GM18502 (cell line): ENCODE measurements around the gene ATXN1.
A peak's percentile ranks its signal among the peaks of the same experiment; 100 is the strongest.

Source experiments
- ATAC-seq: cut with Tn5 transposase; IDR thresholded peaks from one replicate; pipeline ENCODE4 v1.9.1; 2021; ENCODE audit warnings: mild to moderate bottlenecking; ENCODE audit not compliant: unreplicated experiment, poor library complexity

Gene ATXN1

GRCh38 chr6:16521528-16521927, 239.7 kb downstream of the ATXN1 start:
- no peak for ATAC-seq

GRCh38 chr6:16519265-16520242, 241.7 kb downstream of the ATXN1 start:
- no peak for ATAC-seq

DNA sequence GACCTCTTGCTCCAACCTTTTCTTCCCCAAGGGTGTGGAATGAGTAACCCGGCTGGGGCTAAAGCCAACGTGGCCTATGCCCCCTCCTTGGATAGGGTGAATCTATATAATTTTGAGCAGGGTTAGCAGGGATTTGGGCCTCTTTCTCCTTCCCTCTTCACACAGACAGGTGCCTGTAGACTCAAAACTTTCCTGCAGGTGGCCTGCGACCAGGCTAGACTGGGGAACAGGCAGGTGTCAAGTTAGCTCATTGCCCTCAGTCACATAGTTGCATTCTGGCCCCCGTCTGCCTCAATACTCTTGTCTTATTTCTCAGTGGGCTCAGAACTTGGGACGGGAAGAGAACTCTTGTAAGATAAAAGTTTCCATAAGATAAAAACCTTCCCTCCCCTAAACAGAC, 243.0 kb downstream of the ATXN1 start:
- no peak for ATAC-seq

- ATAC-seq, result no peak
These were observed 247.0 kb downstream of the ATXN1 start for GRCh38 chr6:16514249-16514648.

- peak; percentile 26 for ATAC-seq
These were observed 248.5 kb downstream of the ATXN1 start for GRCh38 chr6:16512544-16513290.

- ATAC-seq, result peak; percentile 65
These were observed 249.4 kb downstream of the ATXN1 start for GRCh38 chr6:16511723-16512489.

DNA sequence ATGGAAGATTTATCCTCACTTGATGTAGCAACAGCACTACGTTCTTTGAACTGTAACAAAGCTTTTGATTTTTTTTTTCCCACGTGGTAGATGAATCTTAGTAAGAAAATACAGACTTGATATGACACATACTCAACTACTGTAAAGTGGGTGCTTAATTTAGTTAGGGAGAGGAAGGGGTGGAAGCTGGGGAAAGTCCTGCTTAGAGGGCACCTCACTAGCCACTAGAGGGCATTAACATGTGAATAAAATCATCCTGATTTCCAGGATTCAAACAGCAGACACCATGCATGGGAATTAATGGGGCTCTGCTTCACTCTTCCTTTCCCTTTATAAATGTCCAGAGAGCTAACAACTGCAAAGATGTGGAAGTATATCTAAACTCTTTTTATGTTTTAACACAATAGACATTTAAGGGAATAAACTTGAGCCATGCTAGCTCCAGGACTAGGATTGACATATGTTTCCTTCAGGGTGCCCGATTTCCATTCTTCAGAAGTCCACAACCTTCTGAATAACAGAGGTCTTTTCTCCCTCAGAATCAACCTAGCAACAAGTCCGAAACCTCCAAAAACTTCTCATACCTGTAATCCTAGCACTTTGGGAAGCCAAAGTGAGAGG, 250.1 kb downstream of the ATXN1 start:
- ATAC-seq, result no peak

GRCh38 chr6:16510245-16510644, 251.0 kb downstream of the ATXN1 start:
- ATAC-seq, result no peak

DNA sequence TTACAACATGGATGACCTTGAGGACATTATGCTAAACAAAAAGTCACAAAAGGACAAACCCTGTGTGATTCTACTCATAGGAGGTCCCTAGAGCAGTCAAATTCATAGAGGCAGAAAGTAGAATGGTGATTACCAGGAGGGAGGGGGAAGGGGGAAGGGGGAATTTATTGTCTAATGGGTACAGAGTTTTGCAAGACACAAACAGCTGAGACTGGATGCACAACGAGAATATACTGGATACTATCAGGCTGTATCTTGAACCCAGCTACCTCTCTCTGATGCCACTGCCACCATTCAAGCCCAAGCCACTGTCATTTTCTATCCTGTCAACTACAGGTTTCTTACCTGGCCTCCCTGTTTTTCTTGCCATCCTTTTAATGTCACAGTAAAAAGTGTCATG, 252.3 kb downstream of the ATXN1 start:
- no peak for ATAC-seq

- ATAC-seq, result no peak
These were observed 255.4 kb downstream of the ATXN1 start for GRCh38 chr6:16505711-16506357.

DNA sequence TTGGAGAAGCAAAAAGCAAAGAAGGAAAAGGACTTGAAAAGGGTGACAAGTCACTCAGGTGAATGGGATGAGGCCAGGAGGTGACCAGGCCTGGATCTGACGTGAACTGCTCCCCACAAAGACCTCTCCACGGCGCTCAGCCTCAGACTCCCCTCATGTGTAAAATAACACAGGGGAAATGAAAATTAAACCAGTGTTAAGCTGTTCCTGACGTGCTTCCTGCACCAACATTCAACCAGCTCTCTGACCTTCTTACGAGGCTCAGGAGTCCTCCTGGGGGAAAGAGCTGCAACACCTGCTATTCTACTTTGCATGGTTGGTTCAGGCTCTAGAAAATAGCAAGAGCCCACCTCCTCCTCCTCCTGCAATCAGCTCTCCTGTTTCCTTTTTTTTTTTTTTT, 256.7 kb downstream of the ATXN1 start:
- no peak for ATAC-seq

- ATAC-seq, result peak; percentile 80
These were observed 257.3 kb downstream of the ATXN1 start for GRCh38 chr6:16503970-16504415.

GRCh38 chr6:16503241-16503775, 258.0 kb downstream of the ATXN1 start:
- ATAC-seq, result peak; percentile 38

DNA sequence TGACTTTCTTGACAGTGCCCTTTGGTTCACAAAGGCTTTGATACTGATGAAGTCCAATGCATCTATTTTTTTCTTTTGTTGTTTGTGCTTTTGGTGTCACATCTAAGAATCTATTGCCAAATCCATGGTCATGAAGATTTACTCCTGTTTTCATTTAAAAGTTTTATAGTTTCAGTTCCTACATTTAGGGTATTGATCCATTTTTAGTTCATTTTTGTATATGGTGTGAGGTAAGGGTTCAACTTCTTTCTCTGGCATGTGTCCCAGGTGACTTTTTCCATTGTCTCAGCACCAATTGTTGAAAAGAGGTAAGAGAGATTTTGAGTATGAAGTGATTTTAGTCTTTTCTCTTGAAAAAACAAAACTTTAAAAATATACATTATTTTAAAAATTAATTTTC, 262.3 kb downstream of the ATXN1 start:
- no peak for ATAC-seq

GRCh38 chr6:16498237-16498636, 263.0 kb downstream of the ATXN1 start:
- ATAC-seq, result no peak

- ATAC-seq, result no peak
These were observed 264.1 kb downstream of the ATXN1 start for GRCh38 chr6:16496991-16497801.

- no peak for ATAC-seq
These were observed 265.1 kb downstream of the ATXN1 start for GRCh38 chr6:16496210-16496609.

DNA sequence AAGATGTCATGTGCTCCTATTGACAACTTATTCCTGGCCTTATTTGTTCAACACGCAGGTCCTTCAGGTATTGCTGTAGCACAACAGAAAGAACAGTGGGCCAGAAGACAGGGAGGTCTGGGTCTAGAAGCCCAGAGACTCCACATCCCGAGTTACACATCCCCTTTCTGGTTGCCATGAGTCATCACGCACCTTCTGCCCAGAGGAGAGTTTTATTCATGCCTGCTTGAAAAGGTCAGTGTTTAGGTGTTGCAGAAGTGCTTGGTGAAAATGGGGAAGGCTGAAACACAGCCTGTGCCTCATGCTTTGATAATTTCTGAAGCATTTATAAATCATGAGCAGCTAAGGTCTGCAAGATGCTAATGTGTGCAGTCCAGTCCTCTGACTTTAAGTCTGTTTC, 266.5 kb downstream of the ATXN1 start:
- peak; percentile 90 for ATAC-seq

- ATAC-seq, result no peak
These were observed 267.5 kb downstream of the ATXN1 start for GRCh38 chr6:16493802-16494201.
